CD4-positive, alpha-beta T cell treated with Interleukin-2 at 100 ng/mL for 4 hours (primary cell): Measurements from ENCODE around the gene FNDC3B.

Source experiments
- DNase-seq: peaks from one replicate; pipeline ENCODE4 v3.0.0-alpha.2; 2020; ENCODE audit warnings: low spot score

The FNDC3B gene

DNA sequence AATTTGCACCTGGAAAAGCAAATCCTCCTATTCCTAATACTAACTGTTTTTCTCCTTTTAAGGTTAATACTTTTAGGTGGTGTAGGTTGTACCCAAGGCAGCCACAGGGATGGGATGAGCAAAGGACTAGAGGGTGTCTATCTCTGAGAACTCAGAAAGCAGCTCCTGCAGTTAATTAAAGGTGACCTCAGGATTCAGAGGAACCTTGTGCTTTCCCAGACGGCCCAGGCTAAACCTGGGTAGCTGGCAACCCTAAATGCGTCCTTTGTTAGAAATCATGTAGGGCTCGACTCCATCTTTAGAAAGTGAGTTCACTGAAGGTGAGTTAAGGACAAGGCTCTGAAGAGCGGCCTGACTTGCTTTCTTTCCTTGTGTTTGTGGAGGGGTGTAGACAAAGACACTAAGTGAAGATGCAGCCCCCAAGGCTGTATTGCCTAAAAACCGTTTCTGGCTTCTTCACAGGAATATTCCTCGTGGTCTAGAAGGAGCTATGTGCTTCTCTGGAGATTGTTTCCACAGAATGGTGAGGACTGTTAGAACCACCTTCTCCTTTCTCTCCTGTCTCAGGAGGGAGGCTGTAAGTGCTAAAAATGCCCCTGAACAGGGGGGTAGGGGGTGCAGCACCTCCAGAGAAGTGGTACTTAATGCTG is 14.9 kb downstream of the FNDC3B start:
- no peak for DNase-seq

DNA sequence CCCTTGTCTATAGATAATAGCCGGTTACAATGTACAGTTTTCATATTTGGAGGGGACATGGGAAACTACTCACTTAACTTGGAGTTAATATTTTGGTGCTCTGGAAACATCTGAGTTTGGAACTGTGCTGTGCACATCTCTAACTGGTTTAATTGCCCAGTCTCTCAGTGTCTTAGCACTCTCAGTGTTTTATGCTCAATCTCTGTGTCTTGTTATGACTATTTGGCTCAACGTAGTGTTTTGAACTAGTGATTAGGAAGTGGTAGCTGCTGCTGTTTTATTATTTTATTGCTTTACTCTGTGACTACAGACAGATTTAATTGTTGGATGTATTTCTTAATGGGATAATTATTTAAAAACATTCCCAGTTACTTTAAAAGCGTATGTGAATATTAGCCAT is 17.0 kb downstream of the FNDC3B start:
- no peak for DNase-seq

DNA sequence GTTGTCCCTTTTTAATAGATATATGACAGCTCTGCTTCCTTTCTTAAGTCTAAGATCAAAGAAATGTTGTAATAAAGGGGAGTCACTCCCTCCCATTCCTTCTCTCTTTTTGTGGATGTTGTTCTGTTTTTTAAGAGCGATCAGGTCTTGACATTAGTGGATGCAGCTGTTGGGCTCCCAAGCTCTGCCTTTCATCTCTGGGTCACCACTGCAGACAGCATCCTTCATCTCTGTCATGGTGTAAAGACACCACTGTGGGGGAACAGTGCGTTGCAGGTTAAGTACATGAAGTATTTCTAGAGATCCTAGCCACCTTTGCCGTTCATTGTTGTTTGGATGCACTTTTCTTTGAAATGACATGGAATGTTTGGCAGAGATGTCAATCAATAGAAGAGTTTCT is 17.7 kb downstream of the FNDC3B start:
- DNase-seq = no peak

DNA sequence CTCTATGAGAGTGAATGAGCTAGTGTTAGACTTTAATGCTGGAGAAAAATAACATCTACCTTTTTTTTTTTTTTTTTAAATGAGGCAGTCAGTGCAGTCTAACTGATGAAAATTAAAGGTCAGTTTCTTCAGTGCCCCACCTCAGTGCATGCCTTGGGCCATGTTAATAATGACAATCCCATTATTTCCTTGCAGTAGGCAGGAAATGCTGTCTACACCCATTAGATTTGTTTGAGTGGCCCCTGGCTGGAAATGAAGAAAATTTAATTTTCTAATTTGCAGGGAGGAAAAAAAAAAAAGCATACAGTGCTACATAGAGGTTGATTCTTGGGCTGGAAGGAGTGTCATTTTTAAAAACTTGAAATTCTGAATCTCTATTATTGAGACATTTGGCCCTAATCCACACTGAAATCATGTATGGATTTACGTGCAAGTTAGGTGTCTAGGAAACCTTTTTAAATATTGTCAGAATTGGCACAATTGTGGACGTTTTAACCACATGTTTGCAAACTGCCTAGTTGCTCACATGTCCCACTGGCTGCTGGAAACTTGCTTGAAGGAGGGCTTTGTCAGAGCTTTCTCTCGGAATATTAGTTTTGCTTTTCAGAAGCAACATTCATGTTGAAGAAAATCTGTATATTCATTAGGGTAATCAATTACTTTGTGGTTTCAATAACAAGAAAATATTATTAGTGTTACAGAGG is 18.4 kb downstream of the FNDC3B start:
- DNase-seq = no peak

DNA sequence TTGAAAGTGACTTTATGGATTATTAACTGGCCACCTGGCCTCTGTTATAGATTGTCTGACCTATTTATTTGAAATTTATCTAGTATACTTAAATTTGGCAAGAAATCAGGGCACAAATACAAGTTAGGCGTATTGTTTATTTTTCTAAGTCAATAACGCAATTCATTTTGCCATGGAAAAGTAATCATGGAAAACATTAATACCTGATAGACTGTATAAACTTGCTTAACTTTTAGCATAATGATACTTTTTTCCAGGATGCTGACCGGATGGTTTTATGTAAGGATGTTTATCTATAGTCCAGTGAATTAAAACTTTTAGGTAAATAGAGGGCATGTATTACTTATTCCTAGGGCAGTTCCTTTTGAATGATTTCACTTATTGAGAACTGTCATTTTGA is 20.2 kb downstream of the FNDC3B start:
- no peak for DNase-seq

DNA sequence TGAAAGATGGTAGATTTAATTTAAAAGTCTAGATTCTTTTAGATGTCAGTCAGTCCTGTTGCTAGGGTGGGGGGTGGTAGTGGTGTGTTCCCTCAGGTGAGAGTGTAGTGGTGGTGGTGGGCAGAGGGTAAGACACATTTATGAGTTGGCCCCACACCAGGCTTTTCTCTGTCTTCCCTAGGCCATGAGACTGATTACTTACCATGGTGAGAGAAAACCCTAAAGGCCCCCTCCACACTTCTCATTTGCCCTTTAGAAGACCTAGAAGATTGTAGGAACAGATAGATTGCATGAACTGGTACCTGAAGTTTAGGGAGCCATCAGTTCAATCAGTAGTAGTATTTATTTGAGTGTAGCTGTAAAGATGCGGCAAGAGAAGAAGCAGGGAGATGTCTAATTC is 20.9 kb downstream of the FNDC3B start:
- no peak for DNase-seq

DNA sequence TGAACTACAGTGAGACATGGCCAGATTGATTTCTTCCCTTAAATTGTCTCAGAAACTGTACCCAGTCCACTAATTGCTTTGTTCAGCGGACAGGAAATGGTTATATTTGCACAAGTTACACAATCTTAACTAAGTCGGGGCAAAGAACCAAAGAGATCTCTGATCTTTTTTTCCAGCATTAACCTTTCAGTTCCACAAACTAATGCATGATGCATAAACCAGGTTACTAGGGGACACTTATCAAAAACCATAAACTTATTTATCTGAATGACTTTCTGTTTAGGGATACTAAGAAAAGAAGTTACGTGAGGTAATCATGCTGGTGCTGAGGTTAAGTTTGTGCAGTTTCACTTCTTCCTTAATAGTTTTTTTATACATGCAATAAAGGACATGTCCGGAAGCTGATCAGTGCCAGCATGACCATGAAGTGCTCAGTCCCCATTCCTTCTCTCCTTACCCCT is 22.4 kb downstream of the FNDC3B start:
- DNase-seq = no peak

DNA sequence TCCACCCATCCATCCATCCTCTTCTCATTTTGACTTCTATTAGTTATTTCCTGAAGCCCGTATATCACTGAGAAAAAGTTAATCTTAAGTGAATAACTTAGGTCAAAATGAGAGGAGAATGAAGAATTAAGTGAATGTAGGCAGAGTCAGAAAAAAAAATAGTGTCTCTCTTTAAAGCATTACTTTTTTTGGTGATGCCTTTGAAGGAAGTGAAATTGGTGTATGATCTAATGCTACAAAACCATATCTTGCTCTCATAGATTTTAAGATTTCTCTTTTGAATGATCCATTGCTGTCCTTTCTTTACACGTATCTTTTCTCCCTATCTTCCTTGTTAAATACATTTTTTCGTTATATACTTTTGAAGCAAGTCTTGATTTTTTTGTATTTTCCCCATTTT is 23.4 kb downstream of the FNDC3B start:
- no peak for DNase-seq

DNA sequence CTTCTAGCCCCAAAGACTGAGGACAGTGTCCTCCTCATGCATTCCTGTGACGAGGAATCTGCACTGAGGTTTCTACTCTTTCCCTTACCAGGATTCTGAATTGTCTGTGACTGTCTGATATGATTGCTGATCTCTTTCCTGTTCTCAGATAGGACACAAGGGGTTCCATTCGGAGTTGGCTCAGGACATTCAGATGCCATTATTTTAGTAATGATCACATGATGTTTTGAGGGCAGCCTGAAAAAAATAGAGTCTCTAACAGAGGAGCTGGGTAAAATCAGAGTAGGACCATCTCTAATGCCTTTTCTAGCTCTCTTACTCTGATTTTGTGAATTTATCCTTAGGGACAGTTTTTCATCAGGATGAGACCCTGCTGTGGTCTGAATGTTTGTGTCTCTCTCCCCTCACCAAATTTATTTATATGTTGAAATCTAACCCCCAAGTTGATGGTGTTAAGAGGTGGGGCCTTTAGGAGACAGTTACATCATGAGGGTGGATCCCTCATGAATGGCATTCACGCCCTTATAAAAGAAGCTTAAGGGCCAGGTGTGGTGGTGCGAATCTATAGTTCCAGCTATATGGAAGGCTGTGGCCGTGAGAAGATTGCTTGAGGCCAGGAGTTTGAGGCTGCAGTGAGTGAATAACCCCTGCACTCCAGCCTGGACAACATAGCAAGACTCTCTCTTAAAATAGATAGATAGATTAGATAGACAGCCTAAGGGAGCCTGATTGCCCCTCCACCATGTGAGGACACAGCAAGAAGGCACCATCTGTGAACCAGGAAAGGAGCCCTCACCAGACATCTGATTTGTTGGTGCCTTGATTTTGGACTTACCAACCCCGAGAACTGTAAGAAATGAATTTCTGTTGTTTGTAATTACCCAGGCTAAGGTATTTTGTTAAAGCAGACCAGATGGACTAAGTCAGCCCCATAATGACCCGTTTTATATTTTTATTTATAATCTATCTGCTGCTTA is 24.4 kb downstream of the FNDC3B start:
- no peak for DNase-seq

DNA sequence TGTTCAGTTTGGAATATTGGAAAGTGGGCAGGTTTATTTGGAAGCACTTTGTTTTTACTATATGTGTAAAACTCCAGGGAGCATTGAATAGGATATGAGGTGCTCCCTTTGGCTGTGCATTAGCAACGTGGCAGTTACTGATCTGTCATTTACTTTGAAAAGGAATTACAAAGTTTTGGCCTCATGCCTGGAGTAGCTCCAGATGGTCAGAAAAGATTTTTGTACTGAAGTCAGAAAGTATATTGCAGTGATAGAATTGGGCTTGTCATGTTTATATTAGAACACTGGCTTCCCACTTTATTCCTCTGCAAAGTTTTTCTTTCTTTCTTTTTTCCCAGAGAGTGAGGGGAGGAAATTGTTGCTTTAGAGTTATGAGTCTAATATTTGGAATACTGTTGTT is 26.1 kb downstream of the FNDC3B start:
- no peak for DNase-seq

DNA sequence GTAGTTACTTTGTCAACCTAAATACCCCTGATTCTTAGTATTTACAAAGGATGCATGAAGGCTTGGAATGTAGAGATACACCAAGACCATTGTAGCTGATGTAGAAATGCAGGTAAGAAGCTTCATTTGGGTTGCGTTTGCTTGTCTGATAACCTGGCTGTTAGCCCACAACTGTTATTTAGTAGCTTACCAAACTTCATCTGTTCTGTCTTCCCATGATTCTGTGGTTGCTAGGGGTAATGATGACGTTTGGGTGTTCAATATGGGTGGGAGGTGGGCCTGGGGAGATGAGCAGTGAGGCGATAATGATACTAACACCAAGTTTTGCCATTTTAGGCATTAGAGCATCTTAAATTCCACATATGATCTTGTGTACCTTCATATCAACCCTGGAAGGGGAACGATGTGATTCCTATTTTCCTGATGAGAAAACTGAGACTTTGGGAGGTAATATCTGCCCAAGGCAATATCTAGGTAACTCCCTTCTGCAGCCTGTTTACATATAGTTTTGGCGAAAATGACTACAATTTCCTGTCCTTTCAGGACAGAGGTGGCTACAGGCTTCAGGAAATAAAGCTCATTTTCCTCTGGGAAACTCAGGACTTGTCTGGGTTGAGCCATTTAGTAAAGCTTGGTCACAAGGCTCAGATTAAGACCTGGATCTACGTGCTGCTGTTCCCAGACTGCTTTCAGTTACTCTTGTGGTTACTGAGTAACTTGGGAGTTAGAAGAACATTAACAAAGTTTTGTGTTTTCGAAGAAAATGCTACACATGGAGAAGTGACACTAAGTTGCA is 26.8 kb downstream of the FNDC3B start:
- DNase-seq = no peak

DNA sequence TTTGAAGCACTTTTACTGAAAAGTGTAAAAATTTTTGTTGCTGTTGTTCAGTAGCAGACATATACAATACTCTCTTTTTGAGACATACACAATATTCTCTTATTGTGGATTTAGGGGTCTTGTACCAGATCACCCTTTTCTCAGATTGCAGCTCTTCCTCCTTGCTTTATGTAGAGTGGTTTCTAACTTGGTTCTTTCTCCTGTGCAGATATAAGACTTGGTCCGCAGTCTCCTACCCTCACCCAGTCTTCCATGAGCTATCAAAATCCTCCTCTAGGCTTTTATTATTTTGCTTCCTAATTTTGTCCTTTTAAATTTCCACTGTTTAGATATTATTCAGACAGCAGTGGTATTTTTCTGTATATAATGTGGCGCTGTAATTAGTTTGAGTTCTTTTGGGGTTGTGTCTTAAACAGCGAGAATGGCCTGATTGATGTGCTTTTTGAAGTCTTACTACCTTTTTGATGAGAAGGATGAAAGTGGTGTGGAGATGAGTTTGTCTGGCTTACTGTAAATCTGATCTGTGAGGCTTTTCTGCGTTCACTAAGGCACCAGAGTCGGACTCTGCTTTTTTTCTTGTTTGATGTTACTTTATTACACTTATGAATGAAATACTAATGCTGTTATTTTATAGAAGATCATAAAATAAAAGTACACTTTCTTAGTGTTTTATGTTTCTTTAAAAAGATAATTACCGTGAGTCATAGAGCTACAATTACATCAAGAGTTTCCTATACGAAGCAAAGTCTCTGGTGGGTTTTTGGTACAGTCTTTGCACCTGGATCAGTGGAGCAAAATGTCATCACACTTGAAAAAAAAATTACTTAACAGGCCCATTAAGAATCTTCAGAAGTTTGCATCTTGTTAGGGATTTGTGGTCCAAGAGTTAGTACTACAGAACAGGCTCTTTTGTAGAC is 27.8 kb downstream of the FNDC3B start:
- no peak for DNase-seq

DNA sequence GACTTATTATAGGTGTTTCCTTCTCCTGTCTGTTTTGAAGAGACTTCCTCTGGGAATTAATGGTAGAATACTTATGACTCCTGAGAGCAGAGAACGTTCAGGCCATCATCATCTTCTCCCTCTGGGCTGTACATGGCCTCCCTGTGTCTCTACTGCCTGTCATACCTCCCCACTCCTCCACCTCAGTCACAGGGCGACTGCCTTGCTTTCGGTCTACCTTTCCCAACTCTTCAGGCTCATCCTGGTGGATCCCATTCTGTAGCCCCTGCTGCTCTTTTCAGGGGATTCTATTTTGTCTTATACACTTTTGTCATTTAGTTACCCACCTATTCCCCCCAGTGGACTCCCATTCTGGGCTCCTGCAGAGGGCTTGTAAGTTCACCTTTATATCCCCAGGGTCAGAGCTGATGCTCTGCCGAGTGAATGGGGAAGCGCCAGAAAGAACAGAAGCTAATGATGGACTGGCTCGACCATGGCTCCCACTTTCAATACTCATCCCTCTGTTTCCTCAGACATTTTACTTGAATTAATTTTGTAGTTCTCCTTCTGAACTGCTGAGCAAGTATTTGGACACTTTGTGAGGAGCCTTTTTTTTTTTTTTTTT is 28.6 kb downstream of the FNDC3B start:
- DNase-seq = no peak

DNA sequence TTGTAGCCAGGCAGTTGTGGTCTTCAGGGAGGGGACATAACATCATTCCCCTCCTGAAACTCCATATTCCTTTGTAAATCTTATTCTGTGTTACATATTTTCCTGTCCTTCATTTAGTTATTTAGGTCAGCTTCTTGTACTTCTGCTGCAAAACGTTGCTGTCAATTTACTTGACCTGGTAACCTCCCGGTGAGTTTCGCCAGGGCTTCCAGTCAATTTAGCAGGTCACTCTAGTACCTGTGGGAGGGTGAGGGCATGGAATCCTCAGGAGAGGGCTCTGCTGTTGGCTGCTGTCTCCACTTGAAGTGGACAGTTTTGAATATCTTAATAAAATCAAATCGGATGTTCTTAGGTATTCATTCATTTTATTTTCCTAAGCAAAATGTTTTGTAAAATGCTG is 29.6 kb downstream of the FNDC3B start:
- DNase-seq = no peak

DNA sequence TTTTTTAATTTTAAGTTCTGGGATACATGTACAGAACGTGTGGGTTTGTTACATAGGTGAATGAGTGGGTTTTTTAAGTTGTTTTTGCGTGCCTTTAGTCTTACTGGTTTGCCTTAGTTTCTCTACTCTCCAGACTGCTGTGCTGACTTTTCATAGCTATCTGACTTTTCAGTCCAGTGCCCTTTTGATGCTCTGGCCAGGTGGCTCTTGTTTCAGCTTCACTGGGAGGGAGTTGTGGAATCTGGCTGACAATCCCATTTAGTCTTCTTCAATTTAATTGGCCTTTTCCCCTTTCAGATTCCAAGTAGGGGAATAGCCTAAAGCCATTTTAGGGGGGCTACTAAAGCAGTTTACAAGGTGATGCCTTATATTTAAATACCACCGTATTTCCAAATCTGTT is 30.1 kb downstream of the FNDC3B start:
- no peak for DNase-seq

DNA sequence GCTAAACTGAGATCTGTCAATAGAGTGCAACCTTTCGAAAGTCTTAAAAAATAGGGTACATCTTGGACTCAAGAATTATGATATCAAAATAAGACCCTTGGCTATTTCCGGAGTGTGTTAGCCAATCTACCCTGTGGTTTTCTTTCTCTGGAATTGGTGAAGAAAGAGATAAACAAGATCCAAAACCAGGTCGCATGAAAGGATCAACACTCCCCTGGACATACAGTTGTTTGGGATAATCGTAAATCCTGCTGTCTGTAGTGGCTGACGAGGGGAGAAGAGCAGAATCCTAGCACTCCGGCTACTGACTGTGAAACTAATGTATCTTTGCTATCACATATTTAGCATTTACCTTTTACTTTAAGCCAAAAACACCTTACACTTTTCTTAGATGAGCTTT is 30.9 kb downstream of the FNDC3B start:
- no peak for DNase-seq

DNA sequence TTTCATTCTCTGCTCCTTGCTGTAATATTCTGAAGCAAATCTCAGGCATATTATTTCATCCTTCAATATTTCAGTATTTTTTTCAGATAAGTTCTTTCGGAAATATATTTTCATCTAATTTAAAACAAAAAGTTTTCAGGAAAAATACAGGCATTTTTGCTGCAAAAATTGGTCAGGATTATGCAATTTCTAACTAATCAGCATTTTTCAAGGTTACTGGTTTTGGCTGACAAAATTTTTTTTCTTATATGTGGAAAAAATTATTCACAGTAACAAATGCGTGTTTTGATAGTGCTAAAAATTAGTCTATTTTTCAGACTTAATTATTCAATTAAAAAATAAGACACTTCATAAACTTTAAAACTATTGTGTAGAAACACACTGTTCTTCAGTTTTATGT is 31.4 kb downstream of the FNDC3B start:
- no peak for DNase-seq

DNA sequence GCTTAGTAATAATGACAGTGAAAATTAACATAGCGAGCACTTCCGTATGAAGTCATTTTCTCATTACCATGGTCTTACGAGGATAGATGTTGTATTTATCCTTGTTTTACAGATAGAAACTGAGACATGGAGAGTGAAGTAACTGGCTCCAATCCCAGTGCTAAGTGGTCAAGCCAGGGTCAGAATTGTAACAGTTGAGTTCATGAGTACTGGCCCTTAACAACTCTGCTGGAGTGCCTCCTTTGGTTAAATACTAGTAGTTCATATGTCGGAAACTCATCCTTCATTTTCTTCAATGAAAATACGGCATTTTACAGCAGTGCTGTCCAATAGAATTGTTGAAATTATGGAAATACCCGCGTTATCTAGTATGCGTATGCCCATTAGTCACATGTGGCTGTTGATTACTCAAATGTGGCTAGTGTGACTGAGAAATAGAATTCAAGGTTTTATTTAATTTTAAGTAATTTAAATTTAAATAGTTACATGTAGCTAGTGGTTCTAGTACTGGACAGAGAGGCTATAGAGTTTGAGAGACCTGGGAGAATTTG is 32.5 kb downstream of the FNDC3B start:
- no peak for DNase-seq

DNA sequence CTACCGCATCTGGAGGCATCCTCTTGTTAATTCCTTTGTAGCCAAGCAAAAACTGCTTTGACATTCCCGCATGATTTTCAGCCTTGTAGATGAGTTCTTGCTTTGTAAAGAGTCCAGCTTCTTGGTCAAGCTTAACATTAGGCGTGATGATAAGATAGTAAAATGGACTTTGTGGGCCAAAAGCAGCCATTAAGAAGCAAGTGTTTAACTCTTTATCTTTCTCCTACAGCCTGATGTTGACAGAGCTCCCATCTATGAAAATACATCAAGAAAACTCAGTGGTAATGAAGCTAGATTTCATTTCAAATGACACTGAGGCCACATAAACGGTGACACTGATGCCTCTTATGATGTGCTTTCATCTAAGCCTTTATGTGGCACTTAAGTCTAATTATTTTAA is 33.2 kb downstream of the FNDC3B start:
- no peak for DNase-seq

DNA sequence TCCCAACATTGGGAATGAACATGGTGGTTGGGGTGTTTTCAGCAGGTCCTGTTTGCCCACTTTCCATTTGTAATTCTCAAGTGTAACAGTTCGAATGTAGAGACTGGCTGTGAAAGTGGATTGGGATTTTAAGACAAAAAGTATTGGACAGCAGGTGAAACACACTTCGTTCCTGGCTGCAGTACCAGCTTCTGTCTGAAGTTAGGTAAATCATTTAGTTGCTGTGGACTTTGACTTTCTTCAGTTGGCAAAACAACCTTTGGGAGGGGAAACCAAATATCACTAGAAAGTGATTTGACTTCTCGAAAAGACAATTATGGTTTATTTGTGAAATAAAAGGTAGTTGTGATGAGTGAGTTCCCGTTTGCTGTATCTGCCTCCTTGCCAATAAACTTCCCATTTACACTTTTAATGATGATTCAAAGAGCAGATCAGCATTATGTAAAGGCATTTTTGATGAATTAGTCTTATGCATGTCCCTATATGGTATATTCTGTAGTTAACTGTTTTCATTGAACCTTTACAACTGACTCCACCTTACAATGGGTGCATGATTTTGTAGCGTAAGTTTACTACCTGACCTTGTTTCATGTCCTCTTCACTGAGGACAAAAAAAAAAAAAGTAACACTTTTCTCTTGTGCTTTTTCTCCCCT is 34.0 kb downstream of the FNDC3B start:
- DNase-seq = no peak
